ENCODE data around the gene APOL6.
A peak's percentile ranks its signal among the peaks of the same experiment; 100 is the strongest.

APOL6 gene

GRCh38 chr22:35604621-35605368 is 43.5 kb upstream of the APOL6 start:
- no peak overlapping the region for H3K4me3 ChIP-seq (replicated peaks; ENCODE audit: low read depth, low read length)
- peak; percentile 21 for DNase-seq (ENCODE audit: low read depth)
- TF ChIP-seq CTCF (IDR thresholded peaks at IDR 0.05; ENCODE audit: low read length, missing control alignments), result no peak

- DNase-seq (ENCODE audit: low read depth), result no peak
- no peak for TF ChIP-seq CTCF (IDR thresholded peaks at IDR 0.05; ENCODE audit: low read length, missing control alignments)
- H3K4me3 ChIP-seq (replicated peaks; ENCODE audit: low read depth, low read length), result no peak overlapping the region
These were observed 42.9 kb upstream of the APOL6 start for GRCh38 chr22:35605369-35605680.

- no peak for TF ChIP-seq CTCF (IDR thresholded peaks at IDR 0.05; ENCODE audit: low read length, missing control alignments)
- no peak overlapping the region for H3K4me3 ChIP-seq (replicated peaks; ENCODE audit: low read depth, low read length)
- no peak for DNase-seq (ENCODE audit: low read depth)
These were observed 42.3 kb upstream of the APOL6 start for GRCh38 chr22:35605851-35606481.

GRCh38 chr22:35606916-35607315 is 41.3 kb upstream of the APOL6 start:
- no peak overlapping the region for H3K4me3 ChIP-seq (replicated peaks; ENCODE audit: low read depth, low read length)
- no peak for DNase-seq (ENCODE audit: low read depth)
- TF ChIP-seq CTCF (IDR thresholded peaks at IDR 0.05; ENCODE audit: low read length, missing control alignments), result no peak

- H3K4me3 ChIP-seq (replicated peaks; ENCODE audit: low read depth, low read length), result no peak overlapping the region
- DNase-seq (ENCODE audit: low read depth), result no peak
- no peak for TF ChIP-seq CTCF (IDR thresholded peaks at IDR 0.05; ENCODE audit: low read length, missing control alignments)
These were observed 40.2 kb upstream of the APOL6 start for GRCh38 chr22:35608088-35608487.

GRCh38 chr22:35609261-35609660 is 39.0 kb upstream of the APOL6 start:
- H3K4me3 ChIP-seq (replicated peaks; ENCODE audit: low read depth, low read length), result no peak overlapping the region
- no peak for TF ChIP-seq CTCF (IDR thresholded peaks at IDR 0.05; ENCODE audit: low read length, missing control alignments)
- DNase-seq (ENCODE audit: low read depth), result no peak

GRCh38 chr22:35609761-35610160 is 38.5 kb upstream of the APOL6 start:
- no peak for DNase-seq (ENCODE audit: low read depth)
- no peak for TF ChIP-seq CTCF (IDR thresholded peaks at IDR 0.05; ENCODE audit: low read length, missing control alignments)
- H3K4me3 ChIP-seq (replicated peaks; ENCODE audit: low read depth, low read length), result no peak overlapping the region
